22Rv1 (cell line): Measurements from ENCODE around the gene ZNF366.

Experiments used
- H3K27ac ChIP-seq: fragments of 450-650 bp; 2 replicates; pipeline ENCODE4 v1.5.1; 2017
- ZFX ChIP-seq: fragments of 450-650 bp; IDR thresholded peaks from 2 replicates; pipeline ENCODE4 v1.6.1; 2017; ENCODE audit warnings: antibody characterized with exemption, borderline replicate concordance
- TF ChIP-seq, protein P1 (sequence below): fragments of 450-650 bp; IDR thresholded peaks from 2 replicates; pipeline ENCODE4 v1.5.1; 2017; ENCODE audit warnings: mild to moderate bottlenecking

Gene ZNF366, protein sequence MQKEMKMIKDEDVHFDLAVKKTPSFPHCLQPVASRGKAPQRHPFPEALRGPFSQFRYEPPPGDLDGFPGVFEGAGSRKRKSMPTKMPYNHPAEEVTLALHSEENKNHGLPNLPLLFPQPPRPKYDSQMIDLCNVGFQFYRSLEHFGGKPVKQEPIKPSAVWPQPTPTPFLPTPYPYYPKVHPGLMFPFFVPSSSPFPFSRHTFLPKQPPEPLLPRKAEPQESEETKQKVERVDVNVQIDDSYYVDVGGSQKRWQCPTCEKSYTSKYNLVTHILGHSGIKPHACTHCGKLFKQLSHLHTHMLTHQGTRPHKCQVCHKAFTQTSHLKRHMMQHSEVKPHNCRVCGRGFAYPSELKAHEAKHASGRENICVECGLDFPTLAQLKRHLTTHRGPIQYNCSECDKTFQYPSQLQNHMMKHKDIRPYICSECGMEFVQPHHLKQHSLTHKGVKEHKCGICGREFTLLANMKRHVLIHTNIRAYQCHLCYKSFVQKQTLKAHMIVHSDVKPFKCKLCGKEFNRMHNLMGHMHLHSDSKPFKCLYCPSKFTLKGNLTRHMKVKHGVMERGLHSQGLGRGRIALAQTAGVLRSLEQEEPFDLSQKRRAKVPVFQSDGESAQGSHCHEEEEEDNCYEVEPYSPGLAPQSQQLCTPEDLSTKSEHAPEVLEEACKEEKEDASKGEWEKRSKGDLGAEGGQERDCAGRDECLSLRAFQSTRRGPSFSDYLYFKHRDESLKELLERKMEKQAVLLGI

DNA sequence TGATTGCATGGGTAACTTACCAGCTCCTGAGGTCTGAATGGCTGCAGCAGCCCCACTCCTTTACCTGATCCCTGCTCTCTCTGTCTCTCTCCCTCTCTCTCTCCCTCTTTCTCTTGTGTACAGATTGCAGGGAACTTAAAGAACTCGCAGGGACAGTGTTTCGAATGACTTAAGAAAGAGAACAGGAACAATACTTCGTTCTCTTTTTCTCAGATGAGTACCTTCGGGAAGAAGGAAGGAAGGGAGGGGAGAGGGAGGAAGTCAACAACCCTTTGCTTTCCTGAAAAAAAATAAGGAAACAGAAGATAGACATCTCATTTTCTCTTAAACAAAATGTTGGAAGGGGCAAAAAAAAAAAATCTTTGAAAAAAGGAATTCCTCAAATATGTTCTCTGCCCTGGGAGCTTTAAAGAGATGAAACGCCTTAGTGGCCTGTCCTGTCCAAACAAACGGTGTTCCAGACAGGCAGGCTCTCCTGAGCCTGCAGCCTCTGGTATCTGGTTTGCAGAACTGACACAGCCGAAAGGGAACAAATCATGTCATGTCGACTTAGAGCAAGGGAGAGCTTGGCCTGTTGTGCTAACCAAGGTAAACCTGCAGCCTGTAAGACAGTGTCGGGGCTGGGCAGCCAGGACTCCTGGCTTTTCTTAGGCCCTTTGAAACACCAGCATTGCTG lies at the start of gene ZNF366:
Gene ZNF366, minus strand, starts transcription at position 180 of the 676 bp plus-strand sequence. CDS start 45,914 bp downstream, outside the sequence.
- no peak within 1 kb of the TSS for H3K27ac ChIP-seq
- TF ChIP-seq, protein P1, sequence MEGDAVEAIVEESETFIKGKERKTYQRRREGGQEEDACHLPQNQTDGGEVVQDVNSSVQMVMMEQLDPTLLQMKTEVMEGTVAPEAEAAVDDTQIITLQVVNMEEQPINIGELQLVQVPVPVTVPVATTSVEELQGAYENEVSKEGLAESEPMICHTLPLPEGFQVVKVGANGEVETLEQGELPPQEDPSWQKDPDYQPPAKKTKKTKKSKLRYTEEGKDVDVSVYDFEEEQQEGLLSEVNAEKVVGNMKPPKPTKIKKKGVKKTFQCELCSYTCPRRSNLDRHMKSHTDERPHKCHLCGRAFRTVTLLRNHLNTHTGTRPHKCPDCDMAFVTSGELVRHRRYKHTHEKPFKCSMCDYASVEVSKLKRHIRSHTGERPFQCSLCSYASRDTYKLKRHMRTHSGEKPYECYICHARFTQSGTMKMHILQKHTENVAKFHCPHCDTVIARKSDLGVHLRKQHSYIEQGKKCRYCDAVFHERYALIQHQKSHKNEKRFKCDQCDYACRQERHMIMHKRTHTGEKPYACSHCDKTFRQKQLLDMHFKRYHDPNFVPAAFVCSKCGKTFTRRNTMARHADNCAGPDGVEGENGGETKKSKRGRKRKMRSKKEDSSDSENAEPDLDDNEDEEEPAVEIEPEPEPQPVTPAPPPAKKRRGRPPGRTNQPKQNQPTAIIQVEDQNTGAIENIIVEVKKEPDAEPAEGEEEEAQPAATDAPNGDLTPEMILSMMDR = no peak
- TF ChIP-seq ZFX = no peak

DNA sequence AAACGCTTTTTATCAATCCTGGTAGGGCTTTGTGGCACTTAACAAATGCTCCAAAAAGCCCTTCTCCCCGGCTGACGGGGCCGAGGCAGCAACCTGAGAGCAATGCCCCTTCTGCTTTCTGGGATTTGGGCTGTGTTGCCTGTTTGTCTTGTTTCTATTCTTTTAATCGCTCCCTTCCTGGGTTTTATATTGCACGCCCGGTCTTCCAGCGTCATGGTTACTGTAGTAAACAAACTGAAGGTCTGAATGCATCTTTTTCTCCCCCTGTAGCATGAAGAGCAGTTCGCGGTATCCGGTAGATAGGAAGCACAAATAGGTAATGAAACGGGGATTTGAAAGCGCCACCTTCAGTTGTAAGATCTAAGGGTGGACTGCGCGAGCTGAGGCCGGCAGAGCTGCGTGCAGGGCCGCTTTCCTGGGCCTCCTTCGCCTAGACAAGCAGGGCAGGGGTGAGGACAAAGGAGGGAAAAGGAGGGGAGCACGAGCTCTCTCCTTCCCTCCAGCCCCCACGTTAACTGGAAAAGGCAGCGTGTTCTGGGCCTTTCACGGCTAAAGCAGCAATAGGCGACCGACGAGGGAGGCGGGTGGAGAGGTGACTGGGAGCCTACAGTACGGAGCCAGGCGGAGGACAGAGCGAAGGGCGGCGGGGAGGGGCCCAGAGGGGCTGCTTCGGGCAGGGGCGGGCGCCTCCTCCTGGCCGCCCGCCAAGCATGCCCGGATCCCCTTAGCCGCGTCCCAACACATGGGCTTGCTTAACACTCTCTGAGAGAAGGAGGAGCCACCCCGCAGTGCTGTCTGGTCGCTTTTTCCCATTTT lies 49.3 kb upstream of the ZNF366 start:
- TF ChIP-seq, protein P1 = peak; percentile 50
- TF ChIP-seq ZFX = no peak
- peak overlapping the region; percentile 27; the same call in 1 of the 2 replicates for H3K27ac ChIP-seq

GRCh38 chr5:72555871-72556270 lies 48.7 kb upstream of the ZNF366 start:
- H3K27ac ChIP-seq = peak overlapping the region; percentile 27; the same call in 1 of the 2 replicates
- no peak for TF ChIP-seq ZFX
- TF ChIP-seq, protein P1 = no peak

- TF ChIP-seq ZFX = no peak
- TF ChIP-seq, protein P1 = no peak
- no peak overlapping the region for H3K27ac ChIP-seq
Measured at GRCh38 chr5:72554897-72555296, 47.7 kb upstream of the ZNF366 start.

DNA sequence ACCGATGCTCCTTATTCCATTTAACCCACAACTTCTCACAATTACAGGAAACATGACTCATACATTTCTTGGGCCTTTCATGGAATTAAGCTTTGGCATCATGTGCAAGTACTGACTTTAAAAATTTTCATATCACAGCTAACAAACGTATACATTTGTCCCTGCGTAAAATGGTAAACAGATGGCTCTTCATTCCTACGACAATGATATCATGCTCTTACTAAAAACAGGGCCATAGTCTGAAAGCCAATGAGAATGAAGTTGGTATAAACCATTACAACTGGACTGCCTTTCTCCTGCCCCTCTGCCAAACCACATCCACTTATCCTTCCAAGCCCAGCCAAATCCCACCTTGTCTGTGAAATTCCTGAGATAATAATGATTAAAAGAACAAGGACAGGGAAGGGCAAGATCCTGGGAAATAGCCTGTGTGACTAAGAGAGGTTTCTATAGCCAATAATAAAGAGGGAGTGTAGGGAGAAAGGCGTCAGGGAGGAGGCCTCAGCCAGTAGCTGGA lies 44.9 kb upstream of the ZNF366 start:
- TF ChIP-seq, protein P1 = no peak
- TF ChIP-seq ZFX = no peak
- no peak overlapping the region for H3K27ac ChIP-seq

- no peak overlapping the region for H3K27ac ChIP-seq
- TF ChIP-seq, protein P1 = no peak
- TF ChIP-seq ZFX = no peak
Measured at GRCh38 chr5:72550595-72550994, 43.4 kb upstream of the ZNF366 start.
